ENCODE results near the gene BICD1.

Gene BICD1

DNA sequence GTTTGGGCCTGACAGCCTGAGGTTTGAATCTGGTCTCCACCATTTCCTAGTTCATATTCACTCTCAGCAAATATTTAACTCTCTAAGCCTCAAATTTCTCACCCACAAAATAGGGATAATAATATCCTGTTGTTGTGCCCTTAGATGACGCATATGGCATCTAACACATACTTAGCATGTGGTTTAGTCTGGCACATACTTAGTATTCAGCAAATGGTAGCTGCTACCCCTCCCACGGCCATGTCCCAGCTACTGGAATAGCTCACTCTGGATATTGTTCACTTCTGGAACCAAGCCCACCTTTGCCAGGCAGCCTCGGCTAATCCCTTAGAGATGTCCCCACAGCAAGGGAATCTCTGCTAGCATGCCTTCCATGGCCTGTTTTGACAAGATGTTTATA, 53.3 kb downstream of the BICD1 start:
- Histone ChIP-seq H3K4me1 (no peaks in the 10 kb centered on the region), H3K27me3 (no peaks in the 10 kb centered on the region), H3K36me3 (no peaks in the 10 kb centered on the region), H3K27ac (no peak overlapping the region), H3K4me3 (no peak overlapping the region), H3K9me3 (no peaks in the 10 kb centered on the region)
- DNase-seq, result no peak
- TF ChIP-seq, protein P1, sequence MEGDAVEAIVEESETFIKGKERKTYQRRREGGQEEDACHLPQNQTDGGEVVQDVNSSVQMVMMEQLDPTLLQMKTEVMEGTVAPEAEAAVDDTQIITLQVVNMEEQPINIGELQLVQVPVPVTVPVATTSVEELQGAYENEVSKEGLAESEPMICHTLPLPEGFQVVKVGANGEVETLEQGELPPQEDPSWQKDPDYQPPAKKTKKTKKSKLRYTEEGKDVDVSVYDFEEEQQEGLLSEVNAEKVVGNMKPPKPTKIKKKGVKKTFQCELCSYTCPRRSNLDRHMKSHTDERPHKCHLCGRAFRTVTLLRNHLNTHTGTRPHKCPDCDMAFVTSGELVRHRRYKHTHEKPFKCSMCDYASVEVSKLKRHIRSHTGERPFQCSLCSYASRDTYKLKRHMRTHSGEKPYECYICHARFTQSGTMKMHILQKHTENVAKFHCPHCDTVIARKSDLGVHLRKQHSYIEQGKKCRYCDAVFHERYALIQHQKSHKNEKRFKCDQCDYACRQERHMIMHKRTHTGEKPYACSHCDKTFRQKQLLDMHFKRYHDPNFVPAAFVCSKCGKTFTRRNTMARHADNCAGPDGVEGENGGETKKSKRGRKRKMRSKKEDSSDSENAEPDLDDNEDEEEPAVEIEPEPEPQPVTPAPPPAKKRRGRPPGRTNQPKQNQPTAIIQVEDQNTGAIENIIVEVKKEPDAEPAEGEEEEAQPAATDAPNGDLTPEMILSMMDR (IDR thresholded peaks at IDR 0.05), result no peak
- intact Hi-C loops (cut with DNase I; ENCODE audit: low total_unique reads), result no loop called here

DNA sequence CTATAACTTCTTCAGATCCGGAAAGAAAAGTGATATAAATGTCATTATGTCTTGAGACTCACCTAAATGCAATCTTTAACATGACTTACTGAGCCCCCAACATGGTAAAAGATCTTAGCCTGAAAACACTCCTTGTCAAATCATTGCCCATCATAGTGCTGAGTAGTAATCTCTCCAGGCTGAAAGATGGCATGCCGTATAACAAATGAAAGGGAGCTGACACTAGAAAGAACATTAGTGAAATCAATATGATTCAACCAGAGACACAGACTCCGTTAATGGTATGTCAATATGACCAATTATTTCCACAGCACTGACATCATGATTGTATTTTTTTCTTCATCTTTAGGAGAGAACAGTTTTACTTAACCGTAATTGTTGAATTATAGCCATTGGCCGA, 54.4 kb downstream of the BICD1 start:
- H3K27ac ChIP-seq, result no peak overlapping the region
- no peak overlapping the region for H3K4me3 ChIP-seq
- TF ChIP-seq, protein P1 (IDR thresholded peaks at IDR 0.05), result no peak
- H3K36me3 ChIP-seq, result no peaks in the 10 kb centered on the region
- H3K9me3 ChIP-seq, result no peaks in the 10 kb centered on the region
- no peaks in the 10 kb centered on the region for H3K27me3 ChIP-seq
- no peak for DNase-seq
- intact Hi-C loops (cut with DNase I; ENCODE audit: low total_unique reads), result no loop called here
- no peaks in the 10 kb centered on the region for H3K4me1 ChIP-seq

DNA sequence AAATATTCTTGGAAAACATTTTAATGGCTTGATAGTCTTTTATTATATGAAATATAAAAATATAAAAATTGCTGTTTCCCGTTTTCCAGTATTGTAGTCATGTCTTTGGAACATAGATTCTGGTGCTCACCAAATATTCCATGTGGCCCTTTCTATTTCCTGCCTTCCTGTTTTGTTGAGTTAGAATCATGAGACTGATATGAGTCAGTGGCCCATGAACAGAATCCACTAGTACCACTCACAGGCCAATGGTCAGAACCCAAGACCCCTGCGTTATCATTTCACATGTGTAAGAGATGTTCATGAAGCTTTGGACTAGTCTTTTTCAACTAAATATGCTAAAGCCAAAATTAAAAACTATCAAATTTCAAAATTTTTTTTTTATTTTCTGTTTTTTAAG, 56.9 kb downstream of the BICD1 start:
- no peaks in the 10 kb centered on the region for H3K4me1 ChIP-seq
- intact Hi-C loops (cut with DNase I; ENCODE audit: low total_unique reads), result no loop called here
- H3K9me3 ChIP-seq, result no peaks in the 10 kb centered on the region
- no peaks in the 10 kb centered on the region for H3K27me3 ChIP-seq
- DNase-seq, result no peak
- H3K27ac ChIP-seq, result no peak overlapping the region
- TF ChIP-seq, protein P1 (IDR thresholded peaks at IDR 0.05), result no peak
- H3K36me3 ChIP-seq, result no peaks in the 10 kb centered on the region
- H3K4me3 ChIP-seq, result no peak overlapping the region

DNA sequence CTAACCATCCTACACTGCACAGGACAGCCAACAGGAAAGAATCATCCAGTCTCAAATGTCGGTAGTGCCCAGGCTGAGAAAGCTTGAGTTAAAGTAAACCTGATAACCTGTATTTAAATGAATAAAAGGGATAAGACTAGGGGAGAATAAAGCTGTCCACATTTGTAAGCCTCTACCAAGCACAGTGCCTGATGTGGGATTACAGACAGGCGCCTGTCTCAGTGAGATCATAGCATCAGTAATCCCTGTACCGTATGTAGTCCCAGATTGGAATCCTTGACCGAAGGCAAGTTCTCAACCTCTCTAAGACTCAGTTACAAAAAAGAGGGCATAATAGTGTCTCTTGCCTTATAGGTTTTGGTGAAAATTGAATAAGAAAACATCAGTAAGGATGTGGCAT, 59.9 kb downstream of the BICD1 start:
- Histone ChIP-seq H3K36me3 (no peaks in the 10 kb centered on the region), H3K4me1 (no peaks in the 10 kb centered on the region), H3K4me3 (no peak overlapping the region), H3K9me3 (no peaks in the 10 kb centered on the region), H3K27ac (no peak overlapping the region), H3K27me3 (no peaks in the 10 kb centered on the region)
- DNase-seq, result no peak
- TF ChIP-seq, protein P1 (IDR thresholded peaks at IDR 0.05), result no peak
- intact Hi-C loops (cut with DNase I; ENCODE audit: low total_unique reads), result no loop called here

DNA sequence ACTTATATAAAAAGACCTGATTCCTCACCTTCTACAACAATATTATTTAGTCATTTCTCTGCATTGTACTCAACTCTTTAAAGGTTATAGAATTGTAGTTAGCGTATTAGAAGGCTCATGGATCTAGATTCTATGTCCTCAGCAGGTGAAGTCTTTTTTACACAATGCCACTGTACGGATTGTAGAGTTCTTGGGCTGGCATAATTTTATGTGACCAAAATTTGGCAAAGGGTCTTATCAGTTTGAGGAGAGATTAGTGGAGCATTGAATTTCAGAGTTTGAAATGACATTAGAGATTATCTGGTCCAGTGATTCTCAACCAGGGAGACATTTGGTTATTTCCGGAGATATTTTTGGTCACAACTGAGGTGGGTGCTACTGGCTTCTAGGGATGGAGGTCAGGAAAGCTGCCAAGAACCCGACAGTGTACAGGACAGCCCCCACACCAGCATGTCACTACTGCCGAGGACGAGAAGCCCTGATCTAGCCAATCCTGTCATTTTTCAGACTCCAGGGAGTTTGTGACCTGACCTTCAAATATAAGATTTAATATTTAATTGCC, 63.9 kb downstream of the BICD1 start:
- TF ChIP-seq, protein P1 (IDR thresholded peaks at IDR 0.05), result no peak
- DNase-seq, result no peak
- Histone ChIP-seq H3K4me3 (no peak overlapping the region), H3K4me1 (no peaks in the 10 kb centered on the region), H3K36me3 (no peaks in the 10 kb centered on the region), H3K27me3 (no peaks in the 10 kb centered on the region), H3K27ac (no peak overlapping the region), H3K9me3 (no peaks in the 10 kb centered on the region)
- intact Hi-C loops (cut with DNase I; ENCODE audit: low total_unique reads), result no loop called here

DNA sequence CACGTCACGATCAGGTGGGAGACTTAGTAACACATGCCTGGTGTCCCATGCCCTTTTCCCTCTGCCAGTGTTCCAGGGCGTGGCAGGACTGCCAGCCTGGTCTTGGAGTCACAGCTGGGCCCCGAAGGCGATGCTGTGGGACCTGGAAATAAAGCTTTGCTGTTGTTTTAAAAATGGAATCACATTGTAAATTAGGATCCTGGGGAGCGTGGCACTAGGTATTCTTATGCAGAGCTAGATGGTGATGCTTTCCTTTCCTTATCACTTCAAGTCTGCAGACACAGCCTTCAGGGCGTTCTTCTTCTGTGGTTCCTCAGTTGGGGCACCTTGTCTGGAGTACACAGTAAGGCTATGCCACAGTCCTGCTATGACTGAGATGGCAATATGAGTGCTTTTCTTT, 64.6 kb downstream of the BICD1 start:
- Histone ChIP-seq H3K9me3 (no peaks in the 10 kb centered on the region), H3K4me3 (no peak overlapping the region), H3K36me3 (no peaks in the 10 kb centered on the region), H3K27me3 (no peaks in the 10 kb centered on the region), H3K27ac (no peak overlapping the region), H3K4me1 (no peaks in the 10 kb centered on the region)
- intact Hi-C loops (cut with DNase I; ENCODE audit: low total_unique reads), result no loop called here
- TF ChIP-seq, protein P1 (IDR thresholded peaks at IDR 0.05), result no peak
- DNase-seq, result no peak

Data from tibial artery (tissue), 4 donors.